Effector memory CD8-positive, alpha-beta T cell (primary cell): ENCODE data around the gene C17orf100.

Experiments
- ATAC-seq: fragments of 150-1000 bp; cut with Tn5 transposase; replicated peaks from 2 replicates; pipeline ENCODE4 v1.10.0; 2021; ENCODE audit warnings: mild to moderate bottlenecking, moderate library complexity
- DNase-seq, 3 experiments: peaks; one replicate each; pipeline ENCODE4 v3.0.0; 2021
- H3K27ac Mint-ChIP-seq, 2 donors: one replicate each; pipeline ENCODE4 v1.8.0; 2022; ENCODE audit warnings: mild to moderate bottlenecking in 2 of 2, mixed read lengths in 2 of 2, moderate library complexity in 2 of 2
- H3K27me3 Mint-ChIP-seq, 2 donors: one replicate each; pipeline ENCODE4 v1.8.0; 2022; ENCODE audit warnings: mixed read lengths in 2 of 2
- H3K36me3 Mint-ChIP-seq: one replicate; pipeline ENCODE4 v1.8.0; 2022; ENCODE audit warnings: mild to moderate bottlenecking, moderate library complexity, mixed read lengths; ENCODE audit not compliant: insufficient read depth
- H3K4me1 Mint-ChIP-seq, 2 donors: one replicate each; pipeline ENCODE4 v1.8.0; 2022; ENCODE audit warnings: low read depth in 2 of 2, mixed read lengths in 2 of 2
- H3K4me3 Mint-ChIP-seq, 2 donors: one replicate each; pipeline ENCODE4 v1.8.0; 2022; ENCODE audit warnings: mild to moderate bottlenecking in 2 of 2, mixed read lengths in 2 of 2, moderate library complexity in 2 of 2
- H3K9me3 Mint-ChIP-seq, 2 donors: one replicate each; pipeline ENCODE4 v1.8.0; 2022; ENCODE audit warnings: mixed read lengths in 2 of 2

The C17orf100 gene

DNA sequence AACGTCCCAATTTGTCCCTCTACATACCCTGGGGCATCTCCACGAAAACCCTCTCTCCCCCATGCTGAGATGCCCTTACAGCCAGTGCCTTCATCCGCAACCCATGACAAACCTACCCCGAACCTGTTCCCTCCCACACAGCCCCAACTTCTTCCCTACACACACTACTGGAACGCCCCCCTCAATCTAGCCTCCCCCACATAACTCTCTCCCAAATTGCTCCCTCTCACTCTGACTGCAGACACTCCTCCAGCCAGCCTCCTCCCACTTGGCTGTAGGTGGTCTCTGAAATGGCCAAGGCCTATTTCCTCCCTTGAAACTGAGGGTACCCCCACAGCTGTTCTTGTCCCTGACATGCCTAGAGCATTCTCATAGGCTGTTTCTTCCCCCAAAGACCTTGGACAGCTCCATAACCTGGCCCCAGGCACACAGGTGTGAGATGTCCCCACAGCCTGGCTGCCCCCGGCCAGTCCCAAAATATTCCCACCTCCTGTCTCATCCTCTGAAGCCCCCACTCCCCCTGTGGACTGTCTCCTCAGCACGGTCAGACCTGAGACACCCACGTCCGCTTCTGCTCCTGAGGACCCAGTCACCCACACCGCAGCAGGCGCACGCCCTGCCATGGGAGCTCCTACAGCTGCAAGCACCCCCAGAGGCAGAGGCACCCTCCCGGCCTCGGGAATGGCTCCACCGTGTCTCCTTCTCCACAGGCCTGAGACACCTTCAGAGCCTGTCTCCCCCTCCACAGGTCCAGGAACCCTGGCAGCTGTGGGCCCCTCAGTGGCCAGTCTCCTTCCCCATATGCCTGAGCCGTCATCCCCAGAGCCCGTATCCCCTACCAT, 14.7 kb upstream of the C17orf100 start:
- Mint-ChIP-seq H3K4me1 (peaks cover 36 to 50% of the 10 kb centered on the region in 2 donors), H3K27me3 (no peaks in the 10 kb centered on the region), H3K27ac (peak overlapping the region; percentile 88 to 96), H3K36me3 (peaks cover 52% of the 10 kb centered on the region), H3K9me3 (no peaks in the 10 kb centered on the region), H3K4me3 (no peak overlapping the region)
- ATAC-seq = no peak
- DNase-seq = no peak

DNA sequence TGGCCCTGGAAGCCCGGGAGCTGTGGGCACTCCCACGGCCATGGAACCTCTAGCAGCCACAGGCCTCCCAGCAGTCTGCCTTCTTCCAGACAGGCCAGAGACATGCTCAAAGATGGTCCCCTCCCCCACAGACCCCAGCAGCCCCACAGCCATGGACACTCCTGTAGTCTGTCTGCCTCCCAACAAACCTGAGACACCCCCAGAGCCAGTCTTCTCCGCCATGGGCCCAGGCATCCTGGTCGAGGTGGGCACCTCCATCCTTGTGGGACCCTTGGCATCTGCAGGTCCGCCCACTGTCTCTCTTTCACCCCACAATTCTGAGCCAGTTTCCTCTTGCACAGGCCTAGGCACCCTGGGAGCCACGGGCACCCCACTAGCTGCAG, 14.1 kb upstream of the C17orf100 start:
- Mint-ChIP-seq H3K4me3 (peak overlapping the region in 1 of 2 donors; percentile 42), H3K27ac (peak overlapping the region; percentile 88 to 96), H3K4me1 (peaks cover 36 to 56% of the 10 kb centered on the region in 2 donors), H3K27me3 (no peaks in the 10 kb centered on the region), H3K9me3 (no peaks in the 10 kb centered on the region), H3K36me3 (peaks cover 46% of the 10 kb centered on the region)
- DNase-seq (no peak), ATAC-seq (no peak)

DNA sequence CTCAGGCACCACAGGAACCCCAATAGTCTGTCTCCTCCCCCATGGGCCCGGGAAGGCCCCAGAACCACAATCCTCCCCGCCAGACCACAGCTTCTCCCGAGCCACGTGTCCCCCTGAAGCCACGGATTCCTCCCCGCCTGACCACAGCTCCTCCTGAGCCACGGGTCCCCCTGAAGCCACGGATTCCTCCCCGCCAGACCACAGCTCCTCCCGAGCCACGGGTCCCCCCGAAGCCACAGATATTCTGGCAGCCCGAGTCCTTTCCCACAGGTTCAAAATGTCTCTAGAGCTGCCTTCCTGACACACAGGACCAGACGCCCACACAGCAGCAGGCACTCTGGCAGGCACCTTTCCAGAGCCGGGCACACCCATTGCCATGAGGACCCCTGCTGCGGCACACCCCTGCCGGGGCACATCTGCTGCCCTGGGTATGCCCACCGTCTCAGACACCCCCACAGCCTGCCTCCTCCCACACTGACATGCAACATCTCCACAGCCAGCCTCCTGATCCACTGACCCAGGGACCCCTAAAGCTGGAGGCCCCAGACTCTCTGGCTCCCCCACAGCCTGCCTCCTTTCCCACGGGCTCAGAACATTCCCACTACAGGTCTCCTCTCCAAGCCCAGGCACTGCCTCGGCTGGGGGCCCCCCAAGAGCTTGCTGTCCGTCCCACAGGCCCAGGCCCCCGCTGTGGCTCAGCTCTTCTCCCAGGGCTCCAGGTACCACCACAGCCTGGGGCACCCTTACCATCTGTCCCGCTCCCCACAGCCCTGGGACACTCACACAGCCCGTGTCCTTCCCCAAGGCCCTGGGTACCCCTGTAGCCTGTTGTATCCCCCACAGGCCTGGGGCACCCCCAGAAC, 13.3 kb upstream of the C17orf100 start:
- H3K27ac Mint-ChIP-seq = peak overlapping the region; percentile 95 to 96
- peaks cover 36 to 64% of the 10 kb centered on the region in 2 donors for H3K4me1 Mint-ChIP-seq
- no peaks in the 10 kb centered on the region for H3K9me3 Mint-ChIP-seq
- DNase-seq (no peak), ATAC-seq (no peak)
- H3K27me3 Mint-ChIP-seq = no peaks in the 10 kb centered on the region
- H3K4me3 Mint-ChIP-seq = peak overlapping the region; percentile 94 to 96
- H3K36me3 Mint-ChIP-seq = peaks cover 48% of the 10 kb centered on the region

- Mint-ChIP-seq H3K9me3 (no peaks in the 10 kb centered on the region), H3K27ac (peak overlapping the region; percentile 95 to 96), H3K36me3 (peaks cover 42% of the 10 kb centered on the region), H3K27me3 (no peaks in the 10 kb centered on the region), H3K4me3 (peak overlapping the region; percentile 94 to 96), H3K4me1 (peaks cover 36 to 67% of the 10 kb centered on the region in 2 donors)
- ATAC-seq (no peak), DNase-seq (no peak)
Observed at GRCh38 chr17:6639014-6639585, 12.5 kb upstream of the C17orf100 start.

- H3K9me3 Mint-ChIP-seq = no peaks in the 10 kb centered on the region
- H3K27ac Mint-ChIP-seq = peak overlapping the region; percentile 95 to 96
- peak; percentile 26 for ATAC-seq
- H3K27me3 Mint-ChIP-seq = no peaks in the 10 kb centered on the region
- peaks cover 36 to 70% of the 10 kb centered on the region in 2 donors for H3K4me1 Mint-ChIP-seq
- DNase-seq = peak in 1 of 3 experiments; percentile 23
- H3K36me3 Mint-ChIP-seq = peaks cover 42% of the 10 kb centered on the region
- H3K4me3 Mint-ChIP-seq = peak overlapping the region; percentile 94 to 96
Observed at GRCh38 chr17:6639586-6640535, 11.7 kb upstream of the C17orf100 start.

DNA sequence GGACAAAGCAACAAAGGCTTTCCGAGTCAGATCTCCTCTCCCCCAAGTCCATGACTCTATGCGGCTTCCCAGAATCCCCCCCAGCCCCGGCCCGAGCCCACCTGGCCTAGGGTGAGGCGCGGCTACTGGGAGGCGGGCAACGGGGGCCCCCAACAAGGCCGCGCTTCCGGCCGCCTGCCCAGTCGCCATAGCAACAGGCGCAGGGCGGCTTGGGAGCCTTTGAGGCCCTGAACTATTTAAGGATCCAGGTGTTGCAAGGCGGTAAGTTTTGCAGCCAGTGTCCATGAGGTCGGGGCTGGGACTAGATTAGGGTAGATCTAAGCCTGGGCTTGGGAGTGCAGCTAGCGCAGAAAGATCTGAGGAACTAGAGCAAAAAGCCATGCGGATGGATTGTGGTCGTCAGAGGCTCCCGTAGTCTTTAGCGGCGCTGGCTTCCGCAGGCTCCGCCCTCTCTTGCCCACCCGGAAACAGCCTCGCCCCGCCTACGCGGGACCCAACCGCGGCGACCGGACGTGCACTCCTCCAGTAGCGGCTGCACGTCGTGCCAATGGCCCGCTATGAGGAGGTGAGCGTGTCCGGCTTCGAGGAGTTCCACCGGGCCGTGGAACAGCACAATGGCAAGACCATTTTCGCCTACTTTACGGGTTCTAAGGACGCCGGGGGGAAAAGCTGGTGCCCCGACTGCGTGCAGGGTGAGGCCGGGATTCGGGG, 10.9 kb upstream of the C17orf100 start, which contains the start of the genes KIAA0753 and TXNDC17:
TSS of gene KIAA0753 (minus strand) at position 176 of the 711 bp plus-strand sequence. CDS start 5,608 bp downstream, outside the sequence.
TSS of gene TXNDC17 (plus strand) at position 525 of the 711 bp plus-strand sequence. CDS start at position 548, 23 bp downstream.
- ATAC-seq = peak; percentile 88

GRCh38 chr17:6641247-6641863, 10.2 kb upstream of the C17orf100 start:
- Mint-ChIP-seq H3K36me3 (peaks cover 40% of the 10 kb centered on the region), H3K4me1 (peaks cover 39 to 75% of the 10 kb centered on the region in 2 donors)
- peak in 1 of 3 experiments; percentile 13 for DNase-seq

More for the DNA sequence above, 10.9 kb upstream of the C17orf100 start, which contains the start of the genes KIAA0753 and TXNDC17:
- Mint-ChIP-seq H3K9me3 (no peaks in the 10 kb centered on the region), H3K27me3 (no peaks in the 10 kb centered on the region), H3K4me1 (peaks cover 36 to 76% of the 10 kb centered on the region in 2 donors), H3K36me3 (peaks cover 40% of the 10 kb centered on the region), H3K27ac (peak within 1 kb of the TSS; percentile 95 to 96), H3K4me3 (peak within 1 kb of the TSS; percentile 94 to 96)
- peak; percentile 87 to 89 (median 88) for DNase-seq

DNA sequence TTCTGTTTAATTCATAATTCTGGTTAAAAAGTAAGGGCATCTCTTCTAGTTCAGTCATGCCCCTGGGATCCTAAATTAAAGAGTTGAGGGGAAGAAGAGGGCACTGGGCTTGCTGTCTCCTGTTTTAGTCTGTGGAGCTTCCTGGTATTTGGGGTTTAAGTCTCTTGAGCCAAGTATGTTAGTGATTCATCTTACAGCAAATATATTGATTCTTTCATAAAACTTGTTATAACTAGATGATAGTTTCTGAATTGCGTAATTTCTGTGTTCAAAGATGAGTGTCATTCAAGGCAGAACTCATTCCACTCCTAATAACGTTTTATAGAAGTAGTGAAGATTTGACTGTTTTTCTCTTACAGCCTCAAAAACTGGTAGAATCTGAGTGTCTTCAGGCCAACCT, 9.0 kb upstream of the C17orf100 start:
- no peaks in the 10 kb centered on the region for H3K27me3 Mint-ChIP-seq
- H3K9me3 Mint-ChIP-seq = no peaks in the 10 kb centered on the region
- DNase-seq (no peak), ATAC-seq (no peak)
- peaks cover 35 to 69% of the 10 kb centered on the region in 2 donors for H3K4me1 Mint-ChIP-seq
- peak overlapping the region in 1 of 2 donors; percentile 94 for H3K4me3 Mint-ChIP-seq
- H3K27ac Mint-ChIP-seq = peak overlapping the region; percentile 41 to 69
- peaks cover 40% of the 10 kb centered on the region for H3K36me3 Mint-ChIP-seq

More at GRCh38 chr17:6641247-6641863, 10.2 kb upstream of the C17orf100 start:
- H3K27ac Mint-ChIP-seq = peak overlapping the region; percentile 95 to 96
- H3K9me3 Mint-ChIP-seq = no peaks in the 10 kb centered on the region
- ATAC-seq = peak; percentile 1
- H3K27me3 Mint-ChIP-seq = no peaks in the 10 kb centered on the region
- peak overlapping the region; percentile 94 to 96 for H3K4me3 Mint-ChIP-seq

DNA sequence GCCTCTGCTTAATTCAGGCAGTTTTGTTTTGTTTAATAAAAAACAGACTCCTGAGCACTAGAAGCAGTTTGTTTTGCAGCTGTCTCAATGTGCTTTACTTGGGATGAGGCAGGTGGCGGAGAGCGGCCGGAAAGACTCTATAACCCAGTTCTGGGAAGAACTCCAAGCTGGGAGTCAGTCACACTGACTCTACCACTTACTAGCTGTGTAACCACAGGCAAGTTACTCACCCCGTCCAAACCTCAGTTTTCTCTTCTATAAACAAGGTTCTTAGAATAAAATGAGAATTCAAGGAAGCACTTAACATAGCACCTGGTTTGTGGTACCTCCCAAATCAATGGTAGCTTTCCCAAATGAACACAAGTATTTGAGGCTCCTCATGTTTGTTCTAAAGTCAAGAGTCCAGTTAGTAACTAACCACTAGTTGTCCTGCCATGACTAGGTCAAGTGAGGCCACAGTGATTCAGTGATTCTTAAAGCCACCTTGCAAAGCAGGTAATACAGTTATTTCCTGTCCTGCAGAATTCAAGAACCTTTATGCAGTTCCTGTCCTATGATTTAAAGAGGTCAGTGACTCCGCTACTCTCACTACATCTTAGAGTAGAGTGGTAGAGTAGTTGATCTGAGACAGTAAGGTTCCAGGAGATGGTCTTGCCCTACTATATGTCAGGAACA, 8.0 kb upstream of the C17orf100 start:
- Mint-ChIP-seq H3K4me3 (no peak overlapping the region), H3K36me3 (peaks cover 40% of the 10 kb centered on the region), H3K4me1 (peaks cover 27 to 69% of the 10 kb centered on the region in 2 donors), H3K9me3 (no peaks in the 10 kb centered on the region), H3K27me3 (no peaks in the 10 kb centered on the region), H3K27ac (peak overlapping the region in 1 of 2 donors; percentile 41)
- no peak for DNase-seq
- no peak for ATAC-seq

DNA sequence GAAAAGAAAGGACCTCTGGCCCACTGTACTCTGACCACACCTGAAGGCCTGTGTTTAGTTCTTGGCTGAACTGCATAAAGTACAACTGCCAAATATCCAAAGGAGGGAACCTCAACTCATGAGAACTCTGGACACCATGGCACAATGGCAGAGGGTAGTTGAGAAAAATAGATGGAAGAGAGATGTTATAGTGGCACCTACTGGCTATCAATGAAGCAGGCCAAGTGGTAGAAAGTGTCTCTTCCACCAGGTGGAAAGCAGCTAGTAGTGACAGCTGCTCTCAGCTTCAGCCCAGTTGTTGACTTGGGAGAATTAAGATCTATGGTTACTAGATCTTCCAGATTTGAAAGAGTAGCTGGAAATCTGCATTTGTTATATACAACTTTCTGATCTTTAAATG, 3.4 kb upstream of the C17orf100 start:
- Mint-ChIP-seq H3K27ac (peak overlapping the region; percentile 22 to 29), H3K4me1 (peaks cover 23 to 54% of the 10 kb centered on the region in 2 donors), H3K4me3 (no peak overlapping the region), H3K9me3 (no peaks in the 10 kb centered on the region), H3K27me3 (no peaks in the 10 kb centered on the region), H3K36me3 (peaks cover 35% of the 10 kb centered on the region)
- no peak for DNase-seq
- no peak for ATAC-seq

- Mint-ChIP-seq H3K36me3 (peaks cover 23% of the 10 kb centered on the region), H3K27ac (peak overlapping the region; percentile 100), H3K27me3 (no peaks in the 10 kb centered on the region), H3K4me3 (peak overlapping the region; percentile 95 to 96), H3K4me1 (peaks cover 26 to 41% of the 10 kb centered on the region in 2 donors), H3K9me3 (no peaks in the 10 kb centered on the region)
- no peak for DNase-seq
- ATAC-seq = no peak
Observed at GRCh38 chr17:6651919-6652452, 424 bp downstream of the C17orf100 start.
